Measurements from ENCODE around the gene RNF223. TPM values are rescaled to one million over a fixed set of nuclear protein-coding genes. Genes with fewer than 3 reads are reported as not detected.

The RNF223 gene
- total and polyA plus RNA-seq, 2 of the 8 experiments (the other 6 are each of a cell fraction or from before 2014, with no cell fraction given) = not detected

Other genes starting within 250 kb of the RNF223 start
- 0.25 and 0.30 TPM in 2 replicates for gene SAMD11, start 150.4 kb downstream of the RNF223 start, total RNA-seq (2021; fragmentation: NEBNext Ultra II Directional; extraction: Animal tissue kit (Norgen Biotek cat#: 25700))
- gene SAMD11, start 150.4 kb downstream of the RNF223 start, polyA plus RNA-seq (2011; rRNA removed) = 0.18 and 0.66 TPM in 2 replicates
- 130 TPM in 2 replicates for gene NOC2L, start 115.0 kb downstream of the RNF223 start, total RNA-seq (2021; fragmentation: NEBNext Ultra II Directional; extraction: Animal tissue kit (Norgen Biotek cat#: 25700))
- gene NOC2L, start 115.0 kb downstream of the RNF223 start, polyA plus RNA-seq (2011; rRNA removed) = 74.7 and 115 TPM in 2 replicates
- 30.1 and 32.6 TPM in 2 replicates for gene KLHL17, start 113.7 kb downstream of the RNF223 start, total RNA-seq (2021; fragmentation: NEBNext Ultra II Directional; extraction: Animal tissue kit (Norgen Biotek cat#: 25700))
- gene KLHL17, start 113.7 kb downstream of the RNF223 start, polyA plus RNA-seq (2011; rRNA removed) = 36.1 and 62.3 TPM in 2 replicates
- gene PLEKHN1, start 107.8 kb downstream of the RNF223 start, total RNA-seq (2021; fragmentation: NEBNext Ultra II Directional; extraction: Animal tissue kit (Norgen Biotek cat#: 25700)) = 1.5 TPM in 2 replicates
- 0.39 and 1.2 TPM in 2 replicates for gene PLEKHN1, start 107.8 kb downstream of the RNF223 start, polyA plus RNA-seq (2011; rRNA removed)
- gene PERM1, start 92.2 kb downstream of the RNF223 start, total RNA-seq (2021; fragmentation: NEBNext Ultra II Directional; extraction: Animal tissue kit (Norgen Biotek cat#: 25700)) = not detected in 2 replicates
- gene PERM1, start 92.2 kb downstream of the RNF223 start, polyA plus RNA-seq (2011; rRNA removed) = not detected in 2 replicates
- 1.2 and 2.8 TPM in 2 replicates for gene HES4, start 74.2 kb downstream of the RNF223 start, total RNA-seq (2021; fragmentation: NEBNext Ultra II Directional; extraction: Animal tissue kit (Norgen Biotek cat#: 25700))
- gene HES4, start 74.2 kb downstream of the RNF223 start, polyA plus RNA-seq (2011; rRNA removed) = 3.5 and 12.8 TPM in 2 replicates
- gene ISG15, start 60.8 kb downstream of the RNF223 start, total RNA-seq (2021; fragmentation: NEBNext Ultra II Directional; extraction: Animal tissue kit (Norgen Biotek cat#: 25700)) = 27.7 and 29.3 TPM in 2 replicates
- gene ISG15, start 60.8 kb downstream of the RNF223 start, polyA plus RNA-seq (2011; rRNA removed) = 121 and 123 TPM in 2 replicates
- gene AGRN, start 54.2 kb downstream of the RNF223 start, total RNA-seq (2021; fragmentation: NEBNext Ultra II Directional; extraction: Animal tissue kit (Norgen Biotek cat#: 25700)) = 155 and 162 TPM in 2 replicates
- 52.3 and 104 TPM in 2 replicates for gene AGRN, start 54.2 kb downstream of the RNF223 start, polyA plus RNA-seq (2011; rRNA removed)
- 10.9 and 12.4 TPM in 2 replicates for gene C1orf159, start 41.8 kb upstream of the RNF223 start, total RNA-seq (2021; fragmentation: NEBNext Ultra II Directional; extraction: Animal tissue kit (Norgen Biotek cat#: 25700))
- 10.0 and 15.7 TPM in 2 replicates for gene C1orf159, start 41.8 kb upstream of the RNF223 start, polyA plus RNA-seq (2011; rRNA removed)
- gene TTLL10, start 99.6 kb upstream of the RNF223 start, total RNA-seq (2021; fragmentation: NEBNext Ultra II Directional; extraction: Animal tissue kit (Norgen Biotek cat#: 25700)) = 1.6 and 1.7 TPM in 2 replicates
- 1.1 and 2.0 TPM in 2 replicates for gene TTLL10, start 99.6 kb upstream of the RNF223 start, polyA plus RNA-seq (2011; rRNA removed)
- 0.92 and 1.5 TPM in 2 replicates for gene TNFRSF18, start 132.3 kb upstream of the RNF223 start, total RNA-seq (2021; fragmentation: NEBNext Ultra II Directional; extraction: Animal tissue kit (Norgen Biotek cat#: 25700))
- gene TNFRSF18, start 132.3 kb upstream of the RNF223 start, polyA plus RNA-seq (2011; rRNA removed) = 2.5 and 2.7 TPM in 2 replicates
- not detected in 2 replicates for gene TNFRSF4, start 139.8 kb upstream of the RNF223 start, total RNA-seq (2021; fragmentation: NEBNext Ultra II Directional; extraction: Animal tissue kit (Norgen Biotek cat#: 25700))
- gene TNFRSF4, start 139.8 kb upstream of the RNF223 start, polyA plus RNA-seq (2011; rRNA removed) = 0.06 TPM in 1 of 2 replicates, not detected in the other
- gene SDF4, start 157.7 kb upstream of the RNF223 start, total RNA-seq (2021; fragmentation: NEBNext Ultra II Directional; extraction: Animal tissue kit (Norgen Biotek cat#: 25700)) = 72.2 and 75.6 TPM in 2 replicates
- gene SDF4, start 157.7 kb upstream of the RNF223 start, polyA plus RNA-seq (2011; rRNA removed) = 45.5 and 69.8 TPM in 2 replicates
- 18.2 and 18.4 TPM in 2 replicates for gene B3GALT6, start 157.9 kb upstream of the RNF223 start, total RNA-seq (2021; fragmentation: NEBNext Ultra II Directional; extraction: Animal tissue kit (Norgen Biotek cat#: 25700))
- gene B3GALT6, start 157.9 kb upstream of the RNF223 start, polyA plus RNA-seq (2011; rRNA removed) = 20.4 and 23.1 TPM in 2 replicates
- 3.7 and 4.9 TPM in 2 replicates for gene C1QTNF12, start 172.4 kb upstream of the RNF223 start, total RNA-seq (2021; fragmentation: NEBNext Ultra II Directional; extraction: Animal tissue kit (Norgen Biotek cat#: 25700))
- gene C1QTNF12, start 172.4 kb upstream of the RNF223 start, polyA plus RNA-seq (2011; rRNA removed) = 2.1 and 4.8 TPM in 2 replicates
- gene UBE2J2, start 199.5 kb upstream of the RNF223 start, total RNA-seq (2021; fragmentation: NEBNext Ultra II Directional; extraction: Animal tissue kit (Norgen Biotek cat#: 25700)) = 67.2 and 67.9 TPM in 2 replicates
- gene UBE2J2, start 199.5 kb upstream of the RNF223 start, polyA plus RNA-seq (2011; rRNA removed) = 33.6 and 47.3 TPM in 2 replicates
- gene SCNN1D, start 206.1 kb upstream of the RNF223 start, total RNA-seq (2021; fragmentation: NEBNext Ultra II Directional; extraction: Animal tissue kit (Norgen Biotek cat#: 25700)) = 0.90 and 1.2 TPM in 2 replicates
- gene SCNN1D, start 206.1 kb upstream of the RNF223 start, polyA plus RNA-seq (2011; rRNA removed) = 2.5 and 4.1 TPM in 2 replicates
- 26.5 and 28.3 TPM in 2 replicates for gene ACAP3, start 233.6 kb upstream of the RNF223 start, total RNA-seq (2021; fragmentation: NEBNext Ultra II Directional; extraction: Animal tissue kit (Norgen Biotek cat#: 25700))
- gene ACAP3, start 233.6 kb upstream of the RNF223 start, polyA plus RNA-seq (2011; rRNA removed) = 14.8 and 30.0 TPM in 2 replicates
- gene PUSL1, start 234.3 kb upstream of the RNF223 start, total RNA-seq (2021; fragmentation: NEBNext Ultra II Directional; extraction: Animal tissue kit (Norgen Biotek cat#: 25700)) = 38.8 and 40.1 TPM in 2 replicates
- gene PUSL1, start 234.3 kb upstream of the RNF223 start, polyA plus RNA-seq (2011; rRNA removed) = 87.4 and 108 TPM in 2 replicates

All from H1 (cell line).